DMS153 treated with DMSO at 0.1 percent for 48 hours (cell line): ENCODE data around the gene MCM9.
"Not testable (repeated sequence)": the region's sequence is repeated elsewhere in the genome, so short reads cannot be mapped to it uniquely, and the experiment has no call there.

Experiments
- DNase-seq: peaks from one replicate; lab custom pipeline; 2025; ENCODE audit not compliant: unreplicated experiment; lab: John Stamatoyannopoulos, UW

The MCM9 gene

DNA sequence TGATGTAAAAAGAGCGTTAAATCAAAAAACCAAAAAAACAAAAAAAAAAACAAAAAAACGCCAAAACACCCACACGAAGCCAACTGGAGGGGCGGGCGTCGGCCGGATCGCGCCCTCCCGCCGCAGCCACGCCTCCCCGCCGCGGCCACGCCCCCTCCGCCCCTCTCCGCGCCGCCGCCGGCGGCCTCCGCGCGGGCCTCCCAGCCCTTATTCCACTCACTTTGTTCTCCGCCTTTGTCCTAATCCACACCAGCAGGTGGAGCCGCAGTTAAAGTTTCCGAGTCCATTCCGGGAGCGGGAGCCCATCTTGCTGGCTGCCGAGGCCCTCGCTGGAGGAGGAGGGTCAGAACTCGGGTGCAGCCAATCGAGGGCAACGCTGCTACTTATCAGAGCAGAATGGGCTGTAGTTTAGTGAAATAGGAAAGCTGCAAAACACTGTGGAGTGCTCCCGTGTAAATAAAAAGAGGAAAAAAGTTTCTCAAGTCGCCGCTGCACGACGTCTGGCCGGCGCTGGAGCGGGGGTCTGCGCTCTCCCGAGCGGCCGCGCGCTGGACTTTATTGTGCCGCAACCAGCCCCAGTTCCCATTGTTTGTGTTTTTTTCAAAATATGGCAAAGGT is 41.0 kb downstream of the MCM9 start, which contains the start of gene ASF1A:
Gene ASF1A (plus strand): TSS at position 346 of the 618 bp plus-strand sequence. CDS start 262 bp downstream, at position 608.
- DNase-seq = peak; percentile 97

DNA sequence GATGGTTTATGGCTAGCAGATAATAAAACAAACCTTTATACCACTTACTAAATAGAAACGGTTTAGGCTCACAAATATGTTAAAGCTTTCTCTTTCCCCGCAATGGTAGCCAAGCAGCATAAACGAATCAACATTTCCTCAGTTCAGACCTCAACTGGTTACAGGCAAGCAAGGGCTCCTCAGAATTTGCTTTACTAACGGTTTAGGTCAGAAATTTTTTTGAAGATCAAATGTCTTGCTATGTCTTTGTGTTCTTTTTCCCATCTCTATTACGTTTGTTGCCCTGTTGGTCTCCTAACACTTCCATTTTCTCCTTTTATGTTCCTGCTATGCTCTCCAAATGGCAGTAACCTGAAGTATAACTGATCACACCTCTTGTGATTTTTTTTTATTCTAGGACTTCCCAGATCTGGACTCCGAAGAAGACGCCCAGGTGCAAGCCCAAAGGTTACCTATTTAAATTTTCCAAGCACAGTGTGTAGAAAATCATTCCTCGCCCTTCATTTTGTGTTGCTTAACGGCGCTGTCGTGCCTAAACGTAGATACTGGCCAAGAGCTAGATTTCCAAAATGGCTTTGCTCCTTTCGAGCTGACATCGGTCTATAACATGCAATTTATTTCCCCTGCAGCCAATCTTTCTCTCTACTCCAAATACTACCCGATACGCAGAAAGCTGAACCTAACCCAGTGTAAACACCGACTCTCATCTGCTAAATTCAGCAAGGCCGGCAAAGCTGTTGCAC is 41.7 kb downstream of the MCM9 start:
- peak; percentile 91 for DNase-seq

GRCh38 chr6:118892355-118892991 is 42.5 kb downstream of the MCM9 start:
- no peak for DNase-seq

- no peak for DNase-seq
These were observed 43.8 kb downstream of the MCM9 start for GRCh38 chr6:118890997-118891790.

GRCh38 chr6:118889163-118889562 is 45.8 kb downstream of the MCM9 start:
- DNase-seq = peak; percentile 17

DNA sequence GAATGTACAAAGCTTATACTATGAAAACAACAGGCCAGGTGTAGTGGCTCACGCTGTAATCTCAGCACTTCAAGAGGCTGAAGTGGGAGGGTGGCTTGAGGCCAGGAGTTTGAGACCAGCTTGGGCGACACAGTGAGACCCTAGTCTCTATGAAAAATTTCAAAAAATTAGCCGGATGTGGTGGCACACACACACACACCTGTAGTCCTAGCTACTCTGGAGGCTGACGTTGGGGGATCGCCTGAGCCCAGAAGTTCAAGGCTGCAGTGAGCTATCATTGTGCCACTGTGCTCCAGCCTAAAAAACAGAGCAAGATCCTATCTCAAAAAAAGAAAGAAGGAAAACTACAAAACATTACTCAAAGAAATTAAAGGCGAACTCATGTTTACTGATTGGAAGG is 48.3 kb downstream of the MCM9 start:
- DNase-seq = no peak

DNA sequence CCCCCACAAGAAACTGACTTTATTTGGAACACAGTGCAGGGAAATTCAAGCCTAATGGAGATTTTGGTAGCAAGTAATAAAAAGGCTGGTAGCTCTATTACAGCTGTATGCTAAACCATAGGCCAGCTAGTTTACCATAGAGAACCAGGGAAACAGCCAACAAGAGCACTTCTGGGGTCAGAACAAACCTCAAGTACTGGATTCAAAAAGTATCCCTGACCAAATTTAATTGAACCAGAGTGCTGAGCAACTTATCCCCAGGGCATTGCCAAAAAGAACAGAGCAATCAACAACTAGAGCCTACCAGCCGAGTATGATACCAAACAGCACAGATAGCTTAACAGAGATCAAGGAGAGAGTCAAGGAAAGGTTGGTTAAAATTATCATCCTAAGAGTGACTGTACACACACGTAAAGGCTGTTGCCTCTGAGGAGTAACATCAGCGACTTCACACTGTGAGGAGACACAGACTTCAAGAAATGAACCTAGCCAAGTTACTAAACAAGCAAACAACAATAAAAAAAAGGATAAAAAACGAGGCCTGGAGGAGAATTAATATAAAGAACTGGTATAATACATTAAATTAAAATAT is 52.5 kb downstream of the MCM9 start:
- DNase-seq = no peak

GRCh38 chr6:118881440-118882313 is 53.3 kb downstream of the MCM9 start:
- no peak for DNase-seq

GRCh38 chr6:118877806-118878205 is 57.2 kb downstream of the MCM9 start:
- DNase-seq = no peak

GRCh38 chr6:118876814-118877213 is 58.1 kb downstream of the MCM9 start:
- no peak for DNase-seq

DNA sequence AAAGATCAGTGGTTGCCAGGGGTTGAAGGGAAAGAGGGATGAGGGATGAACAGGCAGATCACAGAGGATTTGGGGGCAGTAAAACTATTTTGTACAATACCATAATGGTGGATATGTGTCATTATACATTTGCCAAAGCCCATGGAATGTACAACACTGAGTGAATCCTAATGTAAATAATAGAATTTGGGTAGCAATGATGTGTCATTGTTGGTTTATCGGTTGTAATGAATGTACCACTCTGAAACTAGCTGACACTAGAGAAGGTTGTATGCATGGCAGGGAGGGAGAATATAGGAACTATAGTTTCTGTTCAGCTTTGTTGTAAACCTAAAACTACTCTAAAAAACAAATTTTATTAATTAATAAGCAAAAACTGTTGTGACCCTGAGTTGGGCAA is 58.8 kb downstream of the MCM9 start:
- DNase-seq = peak; percentile 56

DNA sequence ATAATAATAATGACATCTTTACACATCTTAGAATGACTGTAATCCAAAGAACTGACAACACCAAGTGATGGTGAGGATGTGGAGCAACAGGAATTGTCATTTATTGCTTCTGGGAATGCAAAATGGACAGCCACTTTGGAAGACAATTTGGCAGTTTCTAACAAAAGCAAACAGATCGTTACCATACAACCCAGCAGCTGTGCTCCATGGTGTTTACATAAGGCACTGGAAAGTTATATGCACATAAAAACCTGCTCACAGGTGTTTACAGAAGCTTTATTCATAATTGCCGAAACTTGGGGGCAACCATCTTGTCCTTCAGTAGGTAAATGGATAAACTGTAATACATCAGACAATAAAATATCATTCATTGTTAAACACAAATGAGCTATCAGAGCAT is 59.3 kb downstream of the MCM9 start:
- peak; percentile 92 for DNase-seq

- DNase-seq = no peak
These were observed 61.7 kb downstream of the MCM9 start for GRCh38 chr6:118873239-118873638.

- DNase-seq = no peak
These were observed 62.2 kb downstream of the MCM9 start for GRCh38 chr6:118872726-118873125.

DNA sequence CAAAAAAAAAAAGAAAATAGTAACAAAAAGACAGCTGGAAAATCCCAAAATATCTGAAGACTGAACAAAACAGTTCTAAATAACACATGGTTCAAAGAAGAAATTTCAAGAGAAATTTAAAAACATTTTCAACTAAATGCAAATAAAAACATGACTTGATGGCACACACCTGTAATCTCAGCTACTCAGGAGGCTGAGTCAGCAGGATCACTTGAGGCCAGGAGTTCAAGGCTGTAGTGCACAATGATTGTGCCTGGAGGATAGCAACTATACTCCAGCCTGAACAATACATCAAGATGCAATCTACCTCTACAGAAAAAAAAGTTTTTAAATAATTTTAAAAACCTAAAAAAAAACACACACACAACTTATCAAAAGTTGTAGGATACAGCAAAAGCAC is 62.6 kb downstream of the MCM9 start:
- DNase-seq = no peak

- no peak for DNase-seq
These were observed 63.6 kb downstream of the MCM9 start for GRCh38 chr6:118871331-118871730.

- no peak for DNase-seq
These were observed 64.9 kb downstream of the MCM9 start for GRCh38 chr6:118869894-118870589.

- no peak for DNase-seq
These were observed 65.6 kb downstream of the MCM9 start for GRCh38 chr6:118869350-118869749.

DNA sequence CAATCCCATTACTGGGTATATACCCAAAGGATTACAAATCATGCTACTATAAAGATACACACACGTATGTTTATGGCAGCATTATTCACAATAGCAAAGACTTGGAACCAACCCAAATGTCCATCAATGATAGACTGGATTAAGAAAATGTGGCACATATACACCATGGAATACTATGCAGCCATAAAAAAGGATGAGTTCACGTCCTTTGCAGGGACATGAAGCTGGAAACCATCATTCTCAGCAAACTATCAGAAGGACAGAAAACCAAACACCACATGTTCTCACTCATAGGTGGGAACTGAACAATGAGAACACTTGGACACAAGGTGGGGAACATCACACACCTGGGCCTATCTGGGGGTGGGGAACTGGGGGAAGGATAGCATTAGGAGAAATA is 66.1 kb downstream of the MCM9 start:
- DNase-seq = not testable (repeated sequence)
